ENCODE measurements around the gene ACTMAP.

ACTMAP gene

GRCh38 chr19:40783711-40784110 lies 33.4 kb upstream of the ACTMAP start:
- no peak overlapping the region for H2AFZ ChIP-seq (ENCODE audit: low read length)
- no peaks in the 10 kb centered on the region for H3K27me3 ChIP-seq (ENCODE audit: insufficient read depth, low read length, poor library complexity, severe bottlenecking)
- no peaks in the 10 kb centered on the region for H4K20me1 ChIP-seq (ENCODE audit: insufficient read depth, low read length, poor library complexity, severe bottlenecking)
- H3K79me2 ChIP-seq (ENCODE audit: insufficient read depth, low read length): no peaks in the 10 kb centered on the region; the same call in 1 of the 2 replicates
- H3K9me2 ChIP-seq (replicated peaks; ENCODE audit: low read depth, low read length): no peaks in the 10 kb centered on the region
- H3F3A ChIP-seq (ENCODE audit: low read depth): no peaks in the 10 kb centered on the region
- TF ChIP-seq EZH2phosphoT487 (IDR thresholded peaks at IDR 0.05; ENCODE audit: borderline replicate concordance) (no peak), CTCF (conservative IDR thresholded peaks at IDR 0.05; ENCODE audit: low read length) (no peak)
- no peaks in the 10 kb centered on the region for H3K36me3 ChIP-seq (ENCODE audit: insufficient read depth, low read length)
- no peak overlapping the region for H3K9ac ChIP-seq (ENCODE audit: low read depth, low read length, poor library complexity, severe bottlenecking)
- no peaks in the 10 kb centered on the region for H3K9me3 ChIP-seq (ENCODE audit: insufficient read depth, low read depth, low read length)
- no peak overlapping the region for H3K4me2 ChIP-seq (ENCODE audit: low read depth, low read length, poor library complexity, severe bottlenecking)
- peaks cover 9% of the 10 kb centered on the region for H3K4me1 ChIP-seq (ENCODE audit: insufficient read depth, low read length, poor library complexity, severe bottlenecking)
- H3K4me3 ChIP-seq (ENCODE audit: low read length, poor library complexity, severe bottlenecking): no peak overlapping the region

- no peak overlapping the region for H3K4me3 ChIP-seq (ENCODE audit: low read length, poor library complexity, severe bottlenecking)
- no peak overlapping the region for H3K9ac ChIP-seq (ENCODE audit: low read depth, low read length, poor library complexity, severe bottlenecking)
- no peaks in the 10 kb centered on the region for H3K9me3 ChIP-seq (ENCODE audit: insufficient read depth, low read depth, low read length)
- no peak for TF ChIP-seq CTCF (conservative IDR thresholded peaks at IDR 0.05; ENCODE audit: low read length)
- TF ChIP-seq EZH2phosphoT487 (IDR thresholded peaks at IDR 0.05; ENCODE audit: borderline replicate concordance): no peak
- no peak overlapping the region for H2AFZ ChIP-seq (ENCODE audit: low read length)
- H3K27me3 ChIP-seq (ENCODE audit: insufficient read depth, low read length, poor library complexity, severe bottlenecking): no peaks in the 10 kb centered on the region
- H4K20me1 ChIP-seq (ENCODE audit: insufficient read depth, low read length, poor library complexity, severe bottlenecking): no peaks in the 10 kb centered on the region
- H3K4me1 ChIP-seq (ENCODE audit: insufficient read depth, low read length, poor library complexity, severe bottlenecking): peaks cover 17% of the 10 kb centered on the region
- no peak overlapping the region for H3K4me2 ChIP-seq (ENCODE audit: low read depth, low read length, poor library complexity, severe bottlenecking)
- H3K36me3 ChIP-seq (ENCODE audit: insufficient read depth, low read length): no peaks in the 10 kb centered on the region
- H3K79me2 ChIP-seq (ENCODE audit: insufficient read depth, low read length): no peaks in the 10 kb centered on the region; the same call in 1 of the 2 replicates
- H3K9me2 ChIP-seq (replicated peaks; ENCODE audit: low read depth, low read length): no peaks in the 10 kb centered on the region
- H3F3A ChIP-seq (ENCODE audit: low read depth): peaks cover 9% of the 10 kb centered on the region
These were observed 30.9 kb upstream of the ACTMAP start for GRCh38 chr19:40781140-40781539.

- Histone ChIP-seq H3K9me2 (replicated peaks; ENCODE audit: low read depth, low read length) (no peaks in the 10 kb centered on the region), H3K9ac (ENCODE audit: low read depth, low read length, poor library complexity, severe bottlenecking) (no peak overlapping the region), H3K27me3 (ENCODE audit: insufficient read depth, low read length, poor library complexity, severe bottlenecking) (no peaks in the 10 kb centered on the region), H2AFZ (ENCODE audit: low read length) (no peak overlapping the region), H3K4me3 (ENCODE audit: low read length, poor library complexity, severe bottlenecking) (no peak overlapping the region), H4K20me1 (ENCODE audit: insufficient read depth, low read length, poor library complexity, severe bottlenecking) (no peaks in the 10 kb centered on the region), H3K4me1 (ENCODE audit: insufficient read depth, low read length, poor library complexity, severe bottlenecking) (peaks cover 18% of the 10 kb centered on the region), H3K4me2 (ENCODE audit: low read depth, low read length, poor library complexity, severe bottlenecking) (no peak overlapping the region), H3F3A (ENCODE audit: low read depth) (peaks cover 9% of the 10 kb centered on the region), H3K79me2 (ENCODE audit: insufficient read depth, low read length) (no peaks in the 10 kb centered on the region; the same call in 1 of the 2 replicates), H3K9me3 (ENCODE audit: insufficient read depth, low read depth, low read length) (no peaks in the 10 kb centered on the region), H3K36me3 (ENCODE audit: insufficient read depth, low read length) (no peaks in the 10 kb centered on the region)
- no peak for TF ChIP-seq EZH2phosphoT487 (IDR thresholded peaks at IDR 0.05; ENCODE audit: borderline replicate concordance)
- TF ChIP-seq CTCF (conservative IDR thresholded peaks at IDR 0.05; ENCODE audit: low read length): no peak
These were observed 30.3 kb upstream of the ACTMAP start for GRCh38 chr19:40780582-40780981.

Measured in Loucy (cell line).